ENCODE results near the gene FRMD8. TPM values are rescaled to one million over a fixed set of nuclear protein-coding genes. Genes with fewer than 3 reads are reported as not detected.
A peak's percentile ranks its signal among the peaks of the same experiment; 100 is the strongest.
"Not testable (repeated sequence)": the region's sequence is repeated elsewhere in the genome, so short reads cannot be mapped to it uniquely, and the experiment has no call there.

Gene FRMD8
- total RNA-seq, 1 donor from 2014 or later = 238 TPM

GRCh38 chr11:65394125-65394536 lies 7.7 kb downstream of the FRMD8 start:
- no peak for DNase-seq

- no peak for DNase-seq
Measured at GRCh38 chr11:65395961-65396530, 9.6 kb downstream of the FRMD8 start.

- DNase-seq = no peak
Measured at GRCh38 chr11:65396769-65397745, 10.6 kb downstream of the FRMD8 start.

GRCh38 chr11:65398362-65398910 lies 12.0 kb downstream of the FRMD8 start:
- no peak for DNase-seq

- no peak for DNase-seq
Measured at GRCh38 chr11:65399249-65399648, 12.8 kb downstream of the FRMD8 start.

- DNase-seq = no peak
Measured at GRCh38 chr11:65399845-65400244, 13.4 kb downstream of the FRMD8 start.

- no peak for DNase-seq
Measured at GRCh38 chr11:65400307-65401072, 14.1 kb downstream of the FRMD8 start.

- no peak for DNase-seq
Measured at GRCh38 chr11:65401073-65401802, 14.8 kb downstream of the FRMD8 start.

- no peak for DNase-seq
Measured at GRCh38 chr11:65401803-65402248, 15.4 kb downstream of the FRMD8 start.

GRCh38 chr11:65402790-65403189 lies 16.4 kb downstream of the FRMD8 start:
- no peak for DNase-seq

GRCh38 chr11:65403607-65404121 lies 17.2 kb downstream of the FRMD8 start:
- DNase-seq = peak; percentile 56

GRCh38 chr11:65404210-65404609 lies 17.8 kb downstream of the FRMD8 start:
- DNase-seq = no peak

GRCh38 chr11:65404638-65405339 lies 18.4 kb downstream of the FRMD8 start:
- DNase-seq = no peak

- DNase-seq = no peak
Measured at GRCh38 chr11:65410936-65411680, 24.7 kb downstream of the FRMD8 start.

- DNase-seq = no peak
Measured at GRCh38 chr11:65411681-65412070, 25.2 kb downstream of the FRMD8 start.

GRCh38 chr11:65412271-65413076 lies 26.0 kb downstream of the FRMD8 start:
- no peak for DNase-seq

- not testable (repeated sequence) for DNase-seq
Measured at GRCh38 chr11:65413077-65413664, 26.7 kb downstream of the FRMD8 start.

- DNase-seq = no peak
Measured at GRCh38 chr11:65414776-65415498, 28.5 kb downstream of the FRMD8 start.

Measured in dermis blood vessel endothelial cell (primary cell).